ENCODE results near the gene AP2M1. TPM values are rescaled to one million over a fixed set of nuclear protein-coding genes. Genes with fewer than 3 reads are reported as not detected.

AP2M1 gene
- polyA plus RNA-seq, 1 experiment, result 963 TPM

DNA sequence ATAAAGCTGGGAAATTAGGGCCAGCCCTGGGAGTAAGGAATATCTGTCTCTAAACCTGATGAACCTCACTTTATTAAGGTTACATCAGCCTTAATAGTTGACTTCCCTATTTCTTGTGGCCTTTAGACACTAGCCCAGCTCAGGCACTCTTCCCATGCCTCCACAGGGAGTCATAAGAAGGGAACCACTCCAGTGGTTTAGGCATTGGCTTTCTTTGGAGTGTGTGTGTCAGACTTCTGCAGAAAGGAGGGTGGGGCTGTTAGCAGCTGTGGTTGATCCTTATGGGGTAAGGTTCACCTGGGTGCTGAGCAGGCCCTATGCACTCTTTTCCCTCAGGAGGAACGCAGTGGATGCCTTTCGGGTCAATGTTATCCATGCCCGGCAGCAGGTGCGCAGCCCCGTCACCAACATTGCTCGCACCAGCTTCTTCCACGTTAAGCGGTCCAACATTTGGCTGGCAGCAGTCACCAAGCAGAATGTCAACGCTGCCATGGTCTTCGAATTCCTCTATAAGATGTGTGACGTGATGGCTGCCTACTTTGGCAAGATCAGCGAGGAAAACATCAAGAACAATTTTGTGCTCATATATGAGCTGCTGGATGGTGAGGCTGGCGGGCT, 4.0 kb downstream of the AP2M1 start:
- Histone ChIP-seq H3K27ac (ENCODE audit: low read depth, low read length) (peak overlapping the region; percentile 1), H3K4me3 (ENCODE audit: low read depth, low read length) (no peak overlapping the region), H3K9me3 (ENCODE audit: control insufficient read depth, insufficient read depth, low read length) (no peaks in the 10 kb centered on the region; the same call in 1 of the 2 replicates), H3K27me3 (ENCODE audit: control insufficient read depth, insufficient read depth, low read length) (no peaks in the 10 kb centered on the region)
- ChIA-PET POLR2A (no interaction called here), CTCF (interaction anchor here (1.2 to 2.4 kb wide), 2 partner anchors 71 to 294 kb away, joined by 6 read pairs; partner anchors contain the start of gene PARL)
- TF ChIP-seq, protein P1, sequence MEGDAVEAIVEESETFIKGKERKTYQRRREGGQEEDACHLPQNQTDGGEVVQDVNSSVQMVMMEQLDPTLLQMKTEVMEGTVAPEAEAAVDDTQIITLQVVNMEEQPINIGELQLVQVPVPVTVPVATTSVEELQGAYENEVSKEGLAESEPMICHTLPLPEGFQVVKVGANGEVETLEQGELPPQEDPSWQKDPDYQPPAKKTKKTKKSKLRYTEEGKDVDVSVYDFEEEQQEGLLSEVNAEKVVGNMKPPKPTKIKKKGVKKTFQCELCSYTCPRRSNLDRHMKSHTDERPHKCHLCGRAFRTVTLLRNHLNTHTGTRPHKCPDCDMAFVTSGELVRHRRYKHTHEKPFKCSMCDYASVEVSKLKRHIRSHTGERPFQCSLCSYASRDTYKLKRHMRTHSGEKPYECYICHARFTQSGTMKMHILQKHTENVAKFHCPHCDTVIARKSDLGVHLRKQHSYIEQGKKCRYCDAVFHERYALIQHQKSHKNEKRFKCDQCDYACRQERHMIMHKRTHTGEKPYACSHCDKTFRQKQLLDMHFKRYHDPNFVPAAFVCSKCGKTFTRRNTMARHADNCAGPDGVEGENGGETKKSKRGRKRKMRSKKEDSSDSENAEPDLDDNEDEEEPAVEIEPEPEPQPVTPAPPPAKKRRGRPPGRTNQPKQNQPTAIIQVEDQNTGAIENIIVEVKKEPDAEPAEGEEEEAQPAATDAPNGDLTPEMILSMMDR (IDR thresholded peaks at IDR 0.05; ENCODE audit: low read depth, low read length), result no peak
- no peak for DNase-seq (ENCODE audit: low read depth, low spot score)

DNA sequence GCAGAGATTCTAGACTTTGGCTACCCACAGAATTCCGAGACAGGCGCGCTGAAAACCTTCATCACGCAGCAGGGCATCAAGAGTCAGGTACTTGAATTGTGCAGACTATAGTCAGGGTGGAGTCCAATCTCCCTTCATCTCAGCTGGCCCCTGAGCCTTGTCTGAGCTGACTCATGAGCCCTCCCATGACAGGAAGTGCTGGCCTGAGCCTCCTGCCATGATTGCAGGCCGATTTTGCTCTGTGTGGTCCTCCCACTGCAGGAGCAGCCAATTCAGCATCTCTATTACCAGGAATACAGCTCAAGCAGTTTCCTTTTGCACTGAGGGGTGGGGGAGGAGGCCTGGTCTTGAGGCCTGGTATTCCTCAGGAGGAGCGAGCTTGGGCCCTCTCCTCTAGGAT, 5.5 kb downstream of the AP2M1 start:
- TF ChIP-seq, protein P1 (IDR thresholded peaks at IDR 0.05; ENCODE audit: low read depth, low read length), result no peak
- Histone ChIP-seq H3K9me3 (ENCODE audit: control insufficient read depth, insufficient read depth, low read length) (no peaks in the 10 kb centered on the region; the same call in 1 of the 2 replicates), H3K4me3 (ENCODE audit: low read depth, low read length) (no peak overlapping the region), H3K27ac (ENCODE audit: low read depth, low read length) (peak overlapping the region; percentile 31), H3K27me3 (ENCODE audit: control insufficient read depth, insufficient read depth, low read length) (no peaks in the 10 kb centered on the region)
- no peak for DNase-seq (ENCODE audit: low read depth, low spot score)
- CTCF ChIA-PET, result interaction anchor here (0.9 to 1.2 kb wide), 3 partner anchors 70 to 285 kb away, joined by 3 to 7 read pairs (median 6); no protein-coding TSS in a partner anchor
- POLR2A ChIA-PET, result interaction anchor here (0.6 kb wide), 2 partner anchors 24 to 104 kb away, joined by 4 to 5 read pairs; no protein-coding TSS in a partner anchor

DNA sequence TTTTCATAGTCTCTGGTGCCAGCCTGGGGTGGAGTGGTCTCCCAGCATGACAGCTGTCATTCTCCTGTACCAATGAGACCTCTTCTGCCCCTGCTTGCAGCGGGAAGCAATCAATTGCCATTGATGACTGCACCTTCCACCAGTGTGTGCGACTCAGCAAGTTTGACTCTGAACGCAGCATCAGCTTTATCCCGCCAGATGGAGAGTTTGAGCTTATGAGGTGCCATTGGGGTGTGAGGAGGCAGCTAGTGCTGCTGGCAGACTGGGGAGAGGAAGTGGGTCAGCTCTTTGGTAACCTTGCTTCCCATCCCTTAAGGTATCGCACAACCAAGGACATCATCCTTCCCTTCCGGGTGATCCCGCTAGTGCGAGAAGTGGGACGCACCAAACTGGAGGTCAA, 6.9 kb downstream of the AP2M1 start:
- Histone ChIP-seq H3K4me3 (ENCODE audit: low read depth, low read length) (no peak overlapping the region), H3K27ac (ENCODE audit: low read depth, low read length) (no peak overlapping the region), H3K9me3 (ENCODE audit: control insufficient read depth, insufficient read depth, low read length) (no peaks in the 10 kb centered on the region; the same call in 1 of the 2 replicates), H3K27me3 (ENCODE audit: control insufficient read depth, insufficient read depth, low read length) (no peaks in the 10 kb centered on the region)
- ChIA-PET POLR2A (interaction anchor here (0.6 kb wide), 1 partner anchor 49 kb away, joined by 3 read pairs; no protein-coding TSS in a partner anchor), CTCF (no interaction called here)
- no peak for DNase-seq (ENCODE audit: low read depth, low spot score)
- TF ChIP-seq, protein P1 (IDR thresholded peaks at IDR 0.05; ENCODE audit: low read depth, low read length), result no peak

DNA sequence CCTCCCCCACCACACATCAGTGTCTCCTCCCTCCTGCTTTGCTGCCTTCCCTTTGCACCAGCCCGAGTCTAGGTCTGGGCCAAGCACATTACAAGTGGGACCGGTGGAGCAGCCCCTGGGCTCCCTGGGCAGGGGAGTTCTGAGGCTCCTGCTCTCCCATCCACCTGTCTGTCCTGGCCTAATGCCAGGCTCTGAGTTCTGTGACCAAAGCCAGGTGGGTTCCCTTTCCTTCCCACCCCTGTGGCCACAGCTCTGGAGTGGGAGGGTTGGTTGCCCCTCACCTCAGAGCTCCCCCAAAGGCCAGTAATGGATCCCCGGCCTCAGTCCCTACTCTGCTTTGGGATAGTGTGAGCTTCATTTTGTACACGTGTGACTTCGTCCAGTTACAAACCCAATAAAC, 9.0 kb downstream of the AP2M1 start:
- POLR2A ChIA-PET, result interaction anchor here (0.6 to 1.3 kb wide), 2 partner anchors 25 to 28 kb away, joined by 3 to 5 read pairs; no protein-coding TSS in a partner anchor
- no peaks in the 10 kb centered on the region for H3K27me3 ChIP-seq (ENCODE audit: control insufficient read depth, insufficient read depth, low read length)
- CTCF ChIA-PET, result interaction anchor here (0.8 kb wide), 2 partner anchors 66 to 288 kb away, joined by 3 to 4 read pairs; partner anchors contain the start of gene EEF1AKMT4
- DNase-seq (ENCODE audit: low read depth, low spot score), result no peak
- H3K27ac ChIP-seq (ENCODE audit: low read depth, low read length), result no peak overlapping the region
- H3K4me3 ChIP-seq (ENCODE audit: low read depth, low read length), result no peak overlapping the region
- H3K9me3 ChIP-seq (ENCODE audit: control insufficient read depth, insufficient read depth, low read length), result no peaks in the 10 kb centered on the region
- TF ChIP-seq, protein P1 (IDR thresholded peaks at IDR 0.05; ENCODE audit: low read depth, low read length), result no peak

Data from AG04450 (cell line).